ENCODE data around the gene PRIMA1. TPM values are rescaled to one million over a fixed set of nuclear protein-coding genes. Genes with fewer than 3 reads are reported as not detected.

Gene PRIMA1
- total and polyA plus RNA-seq, 2 donors (not counting 1 experiment from before 2014, with no cell fraction given), result not detected

DNA sequence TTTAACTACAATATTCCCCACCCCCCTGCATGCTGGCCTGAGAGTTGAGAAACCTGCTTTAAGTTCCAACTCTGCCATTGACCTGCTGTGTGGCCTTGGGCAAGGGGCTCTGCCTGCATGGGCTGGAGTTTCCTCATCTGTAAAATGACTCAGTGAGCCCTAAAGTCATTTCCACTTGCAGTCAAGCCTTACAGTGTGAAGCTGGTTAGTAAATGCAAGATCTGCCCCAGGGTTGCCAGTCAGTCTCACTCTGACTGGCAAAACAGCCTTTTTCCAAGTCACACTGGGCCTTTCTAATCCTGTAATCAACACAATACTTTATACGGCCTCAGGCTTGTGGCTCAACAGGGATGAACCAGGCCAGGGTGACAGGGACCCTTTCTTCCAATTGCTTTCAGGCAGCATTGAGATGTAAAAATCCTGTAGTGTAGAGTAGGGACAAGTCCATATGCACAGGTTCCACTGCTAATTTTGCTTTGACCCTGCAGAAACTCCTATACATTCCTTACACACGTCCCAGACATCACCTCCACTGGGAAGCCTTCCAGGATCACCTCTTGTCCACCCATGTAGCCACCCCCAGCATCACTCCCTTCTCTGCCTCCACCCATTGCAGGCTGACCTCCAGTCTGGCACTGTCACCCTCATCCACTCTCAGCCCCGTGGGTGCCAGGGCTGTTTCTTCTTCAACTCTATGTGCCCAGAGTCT lies 42.6 kb upstream of the PRIMA1 start:
- Histone ChIP-seq H3K36me3 (replicated peaks in 1 of 2; ENCODE audit: control extremely low read depth in 1 of 2, control insufficient read depth in 1 of 2, extremely low read depth in 1 of 2, insufficient read depth in 2 of 2, low read length in 1 of 2) (no peaks in the 10 kb centered on the region), H3K4me1 (ENCODE audit: control insufficient read depth in 2 of 2, insufficient read depth in 2 of 2, low read length in 2 of 2) (no peaks in the 10 kb centered on the region), H3K4me3 (ENCODE audit: control extremely low read depth in 1 of 5, extremely low read depth in 1 of 5, insufficient read depth in 1 of 5, low read depth in 2 of 5, low read length in 4 of 5) (no peak overlapping the region), H3K9me3 (ENCODE audit: control extremely low read depth in 1 of 3, control insufficient read depth in 2 of 3, insufficient read depth in 1 of 3, low read length in 2 of 3) (peaks cover 0 to 2% (median 0%) of the 10 kb centered on the region in 3 donors), H4K20me1 (ENCODE audit: control insufficient read depth, insufficient read depth, low read length, poor library complexity, severe bottlenecking) (no peaks in the 10 kb centered on the region), H3K27me3 (replicated peaks in 1 of 4; ENCODE audit: control extremely low read depth in 1 of 4, control insufficient read depth in 3 of 4, insufficient read depth in 4 of 4, low read length in 3 of 4) (peaks cover 0 to 2% (median 0%) of the 10 kb centered on the region in 4 experiments), H3K9ac (ENCODE audit: low read length) (no peak overlapping the region), H3K4me2 (replicated peaks; ENCODE audit: low read depth, low read length, poor library complexity, severe bottlenecking) (no peak overlapping the region), H3K27ac (ENCODE audit: low read length in 2 of 2) (no peak overlapping the region), H3K79me2 (ENCODE audit: control insufficient read depth, insufficient read depth, low read length) (no peaks in the 10 kb centered on the region), H2AFZ (ENCODE audit: insufficient read depth, low read depth, low read length, poor library complexity, severe bottlenecking) (no peak overlapping the region)
- Mint-ChIP-seq H3K4me1 (no peaks in the 10 kb centered on the region), H3K4me3 (no peak overlapping the region), H3K27me3 (peaks cover 31% of the 10 kb centered on the region), H3K27ac (no peak overlapping the region), H3K9me3 (ENCODE audit: insufficient read depth) (peaks cover 2% of the 10 kb centered on the region)
- CTCF ChIA-PET, result interaction anchor here (0.6 kb wide), 1 partner anchor 349 kb away, joined by 3 read pairs; no protein-coding TSS in a partner anchor
- intact Hi-C loops (cut with micrococcal nuclease), result no loop called here
- 69% methylated on average over 1 of the region's 3 CpGs for WGBS (ENCODE audit: insufficient coverage)
- ATAC-seq (ENCODE audit: low read depth) (no peak), DNase-seq (no peak)
- TF ChIP-seq, protein P1, sequence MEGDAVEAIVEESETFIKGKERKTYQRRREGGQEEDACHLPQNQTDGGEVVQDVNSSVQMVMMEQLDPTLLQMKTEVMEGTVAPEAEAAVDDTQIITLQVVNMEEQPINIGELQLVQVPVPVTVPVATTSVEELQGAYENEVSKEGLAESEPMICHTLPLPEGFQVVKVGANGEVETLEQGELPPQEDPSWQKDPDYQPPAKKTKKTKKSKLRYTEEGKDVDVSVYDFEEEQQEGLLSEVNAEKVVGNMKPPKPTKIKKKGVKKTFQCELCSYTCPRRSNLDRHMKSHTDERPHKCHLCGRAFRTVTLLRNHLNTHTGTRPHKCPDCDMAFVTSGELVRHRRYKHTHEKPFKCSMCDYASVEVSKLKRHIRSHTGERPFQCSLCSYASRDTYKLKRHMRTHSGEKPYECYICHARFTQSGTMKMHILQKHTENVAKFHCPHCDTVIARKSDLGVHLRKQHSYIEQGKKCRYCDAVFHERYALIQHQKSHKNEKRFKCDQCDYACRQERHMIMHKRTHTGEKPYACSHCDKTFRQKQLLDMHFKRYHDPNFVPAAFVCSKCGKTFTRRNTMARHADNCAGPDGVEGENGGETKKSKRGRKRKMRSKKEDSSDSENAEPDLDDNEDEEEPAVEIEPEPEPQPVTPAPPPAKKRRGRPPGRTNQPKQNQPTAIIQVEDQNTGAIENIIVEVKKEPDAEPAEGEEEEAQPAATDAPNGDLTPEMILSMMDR (IDR thresholded peaks at IDR 0.05), result no peak
- TF ChIP-seq EZH2 (IDR thresholded peaks at IDR 0.05; ENCODE audit: borderline replicate concordance, insufficient read depth, low read depth, low read length, poor library complexity, severe bottlenecking), result no peak
- POLR2A ChIA-PET, result no interaction called here

DNA sequence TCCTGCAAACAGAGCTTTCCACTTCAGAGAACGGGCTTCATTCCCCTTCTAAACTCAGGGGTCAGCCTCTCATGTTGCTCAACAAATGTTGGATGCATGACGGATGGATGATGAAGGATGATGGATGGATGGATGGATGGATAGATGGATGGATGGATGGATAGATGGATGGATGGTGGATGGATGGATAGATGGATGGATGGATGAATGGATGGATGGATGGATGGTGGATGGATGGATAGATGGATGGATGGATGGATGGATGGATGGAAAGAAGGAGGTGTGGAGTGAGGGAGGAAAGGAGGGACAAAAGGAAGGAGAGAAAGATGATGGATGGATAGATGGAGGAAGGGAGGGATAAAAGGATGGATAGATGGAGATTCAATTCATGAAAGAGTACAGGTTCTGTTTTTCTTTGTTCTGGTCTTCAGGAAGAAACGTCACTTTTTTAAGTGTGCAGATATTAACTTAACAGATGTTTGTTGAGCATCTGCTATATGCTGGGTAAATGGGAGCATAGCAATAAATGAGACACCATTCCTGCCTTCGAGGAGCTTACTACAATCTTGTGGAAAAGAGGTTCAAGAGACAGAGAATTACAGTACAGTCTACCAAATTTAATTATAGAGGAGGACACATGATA lies 41.7 kb upstream of the PRIMA1 start:
- Mint-ChIP-seq H3K4me3 (no peak overlapping the region), H3K27me3 (peaks cover 35% of the 10 kb centered on the region), H3K27ac (no peak overlapping the region), H3K4me1 (no peaks in the 10 kb centered on the region), H3K9me3 (ENCODE audit: insufficient read depth) (no peaks in the 10 kb centered on the region)
- Histone ChIP-seq H3K9ac (ENCODE audit: low read length) (no peak overlapping the region), H3K4me2 (replicated peaks; ENCODE audit: low read depth, low read length, poor library complexity, severe bottlenecking) (no peak overlapping the region), H3K36me3 (replicated peaks in 1 of 2; ENCODE audit: control extremely low read depth in 1 of 2, control insufficient read depth in 1 of 2, extremely low read depth in 1 of 2, insufficient read depth in 2 of 2, low read length in 1 of 2) (no peaks in the 10 kb centered on the region), H3K27ac (ENCODE audit: low read length in 2 of 2) (no peak overlapping the region), H3K27me3 (replicated peaks in 1 of 4; ENCODE audit: control extremely low read depth in 1 of 4, control insufficient read depth in 3 of 4, insufficient read depth in 4 of 4, low read length in 3 of 4) (peaks cover 0 to 2% (median 0%) of the 10 kb centered on the region in 4 experiments), H3K4me1 (ENCODE audit: control insufficient read depth in 2 of 2, insufficient read depth in 2 of 2, low read length in 2 of 2) (no peaks in the 10 kb centered on the region), H3K79me2 (ENCODE audit: control insufficient read depth, insufficient read depth, low read length) (no peaks in the 10 kb centered on the region), H4K20me1 (ENCODE audit: control insufficient read depth, insufficient read depth, low read length, poor library complexity, severe bottlenecking) (no peaks in the 10 kb centered on the region), H3K4me3 (ENCODE audit: control extremely low read depth in 1 of 5, extremely low read depth in 1 of 5, insufficient read depth in 1 of 5, low read depth in 2 of 5, low read length in 4 of 5) (no peak overlapping the region), H3K9me3 (ENCODE audit: control extremely low read depth in 1 of 3, control insufficient read depth in 2 of 3, insufficient read depth in 1 of 3, low read length in 2 of 3) (no peaks in the 10 kb centered on the region), H2AFZ (ENCODE audit: insufficient read depth, low read depth, low read length, poor library complexity, severe bottlenecking) (no peak overlapping the region)
- ATAC-seq (ENCODE audit: low read depth) (no peak), DNase-seq (no peak)
- WGBS (ENCODE audit: insufficient coverage), result 58% methylated on average over 2 of the region's 4 CpGs
- ChIA-PET CTCF (interaction anchor here (0.6 kb wide), 1 partner anchor 350 kb away, joined by 3 read pairs; no protein-coding TSS in a partner anchor), POLR2A (no interaction called here)
- no peak for TF ChIP-seq EZH2 (IDR thresholded peaks at IDR 0.05; ENCODE audit: borderline replicate concordance, insufficient read depth, low read depth, low read length, poor library complexity, severe bottlenecking)
- TF ChIP-seq, protein P1 (IDR thresholded peaks at IDR 0.05), result no peak
- intact Hi-C loops (cut with micrococcal nuclease), result no loop called here
